HEK293 (cell line): Measurements from ENCODE around the gene DDX46.
A peak's percentile ranks its signal among the peaks of the same experiment; 100 is the strongest.

Experiments
- BCL11A ChIP-seq: fragments of 450-650 bp; formaldehyde crosslinking; IDR thresholded peaks from 2 replicates; pipeline ENCODE4 v1.5.1; 2016; ENCODE audit warnings: low read depth, missing biosample characterization, missing genetic modification characterization
- ELK4 ChIP-seq: IDR thresholded peaks from 2 replicates; pipeline ENCODE4 v1.6.1; 2011; ENCODE audit warnings: mild to moderate bottlenecking, low read depth, low read length, borderline replicate concordance
- INSM2 ChIP-seq: fragments of 450-650 bp; formaldehyde crosslinking; IDR thresholded peaks from 2 replicates; pipeline ENCODE4 v1.5.1; 2016; ENCODE audit warnings: missing biosample characterization, missing genetic modification characterization
- KLF16 ChIP-seq: fragments of 450-650 bp; formaldehyde crosslinking; IDR thresholded peaks from 2 replicates; pipeline ENCODE4 v1.5.1; 2017; ENCODE audit warnings: missing biosample characterization, missing genetic modification characterization
- PRDM1 ChIP-seq: fragments of 450-650 bp; formaldehyde crosslinking; IDR thresholded peaks from 2 replicates; pipeline ENCODE4; 2016; ENCODE audit warnings: missing biosample characterization, missing genetic modification characterization
- SP2 ChIP-seq: fragments of 450-650 bp; formaldehyde crosslinking; IDR thresholded peaks from 2 replicates; pipeline ENCODE4 v1.5.1; 2016; ENCODE audit warnings: missing biosample characterization, missing genetic modification characterization
- SP3 ChIP-seq: fragments of 450-650 bp; formaldehyde crosslinking; IDR thresholded peaks from 2 replicates; pipeline ENCODE4 v1.5.1; 2016; ENCODE audit warnings: missing biosample characterization, missing genetic modification characterization
- SP7 ChIP-seq: fragments of 450-650 bp; formaldehyde crosslinking; IDR thresholded peaks from 2 replicates; pipeline ENCODE4 v1.5.1; 2016; ENCODE audit warnings: missing biosample characterization, missing genetic modification characterization
- ZBTB26 ChIP-seq: fragments of 450-650 bp; formaldehyde crosslinking; optimal IDR thresholded peaks from 2 replicates; pipeline ENCODE3; 2016; ENCODE audit warnings: missing biosample characterization, mild to moderate bottlenecking, missing genetic modification characterization
- ZBTB7A ChIP-seq: fragments of 450-650 bp; formaldehyde crosslinking; IDR thresholded peaks from 2 replicates; pipeline ENCODE4 v1.5.1; 2016; ENCODE audit warnings: low read depth, missing biosample characterization, missing genetic modification characterization
- ZBTB8A ChIP-seq: fragments of 450-650 bp; formaldehyde crosslinking; IDR thresholded peaks from 2 replicates; pipeline ENCODE4 v1.5.1; 2016; ENCODE audit warnings: missing biosample characterization, missing genetic modification characterization
- ZFP3 ChIP-seq: fragments of 450-650 bp; formaldehyde crosslinking; IDR thresholded peaks from 2 replicates; pipeline ENCODE4 v1.5.1; 2016; ENCODE audit warnings: low read depth, missing biosample characterization, missing genetic modification characterization
- ZNF114 ChIP-seq: fragments of 450-650 bp; formaldehyde crosslinking; IDR thresholded peaks from 2 replicates; pipeline ENCODE4 v1.5.0; 2017; ENCODE audit warnings: missing biosample characterization, missing genetic modification characterization
- ZNF121 ChIP-seq: fragments of 450-650 bp; formaldehyde crosslinking; IDR thresholded peaks from 2 replicates; pipeline ENCODE4 v1.5.1; 2016; ENCODE audit warnings: missing biosample characterization, missing genetic modification characterization
- ZNF132 ChIP-seq: fragments of 450-650 bp; formaldehyde crosslinking; IDR thresholded peaks from 2 replicates; pipeline ENCODE4 v1.5.1; 2017; ENCODE audit warnings: missing biosample characterization, missing genetic modification characterization, borderline replicate concordance
- ZNF169 ChIP-seq: fragments of 450-650 bp; formaldehyde crosslinking; IDR thresholded peaks from 2 replicates; pipeline ENCODE4 v1.5.1; 2016; ENCODE audit warnings: missing biosample characterization, missing genetic modification characterization
- ZNF202 ChIP-seq: fragments of 450-650 bp; formaldehyde crosslinking; IDR thresholded peaks from 2 replicates; pipeline ENCODE4 v1.5.1; 2016; ENCODE audit warnings: missing biosample characterization, missing genetic modification characterization, borderline replicate concordance
- ZNF23 ChIP-seq: fragments of 450-650 bp; formaldehyde crosslinking; IDR thresholded peaks from 2 replicates; pipeline ENCODE4 v1.5.1; 2016; ENCODE audit warnings: missing biosample characterization, missing genetic modification characterization, borderline replicate concordance
- ZNF280D ChIP-seq: fragments of 450-650 bp; formaldehyde crosslinking; IDR thresholded peaks from 2 replicates; pipeline ENCODE4 v1.5.1; 2016; ENCODE audit warnings: missing biosample characterization, missing genetic modification characterization
- ZNF311 ChIP-seq: fragments of 450-650 bp; formaldehyde crosslinking; IDR thresholded peaks from 2 replicates; pipeline ENCODE4 v1.5.1; 2017; ENCODE audit warnings: missing biosample characterization, missing genetic modification characterization, borderline replicate concordance
- ZNF335 ChIP-seq: fragments of 450-650 bp; formaldehyde crosslinking; conservative IDR thresholded peaks from 2 replicates; pipeline ENCODE4 v1.5.1; 2016; ENCODE audit warnings: missing biosample characterization, missing genetic modification characterization
- ZNF514 ChIP-seq: fragments of 450-650 bp; formaldehyde crosslinking; IDR thresholded peaks from 2 replicates; pipeline ENCODE4 v1.5.1; 2016; ENCODE audit warnings: missing biosample characterization, missing genetic modification characterization
- ZNF548 ChIP-seq: fragments of 450-650 bp; formaldehyde crosslinking; IDR thresholded peaks from 2 replicates; pipeline ENCODE4 v1.5.1; 2016; ENCODE audit warnings: missing biosample characterization, missing genetic modification characterization
- ZNF571 ChIP-seq: fragments of 450-650 bp; formaldehyde crosslinking; IDR thresholded peaks from 2 replicates; pipeline ENCODE4 v1.5.0; 2017; ENCODE audit warnings: missing biosample characterization, missing genetic modification characterization
- ZNF623 ChIP-seq: fragments of 450-650 bp; formaldehyde crosslinking; IDR thresholded peaks from 2 replicates; pipeline ENCODE4 v1.5.1; 2016; ENCODE audit warnings: missing biosample characterization, missing genetic modification characterization
- ZNF692 ChIP-seq: fragments of 450-650 bp; formaldehyde crosslinking; IDR thresholded peaks from 2 replicates; pipeline ENCODE4 v1.5.1; 2016; ENCODE audit warnings: missing biosample characterization, missing genetic modification characterization
- ZNF777 ChIP-seq: fragments of 450-650 bp; formaldehyde crosslinking; IDR thresholded peaks from 2 replicates; pipeline ENCODE4 v1.5.1; 2017; ENCODE audit warnings: missing biosample characterization, missing genetic modification characterization, borderline replicate concordance
- ZNF792 ChIP-seq: fragments of 450-650 bp; formaldehyde crosslinking; IDR thresholded peaks from 2 replicates; pipeline ENCODE4 v1.5.1; 2016; ENCODE audit warnings: missing biosample characterization, missing genetic modification characterization
- ZSCAN30 ChIP-seq: fragments of 450-650 bp; IDR thresholded peaks from 2 replicates; pipeline ENCODE4 v1.5.1; 2018; ENCODE audit warnings: missing biosample characterization, mild to moderate bottlenecking, missing genetic modification characterization, moderate library complexity
- ZSCAN4 ChIP-seq: fragments of 450-650 bp; formaldehyde crosslinking; IDR thresholded peaks from 2 replicates; pipeline ENCODE4 v1.5.1; 2017; ENCODE audit warnings: missing biosample characterization, missing genetic modification characterization
- ZXDB ChIP-seq: fragments of 450-650 bp; formaldehyde crosslinking; IDR thresholded peaks from 2 replicates; pipeline ENCODE4 v1.5.1; 2016; ENCODE audit warnings: missing biosample characterization, missing genetic modification characterization

Gene DDX46

GRCh38 chr5:134758504-134759341 lies at the start of gene DDX46 (continued):
- TF ChIP-seq ELK4 (no peak), ZFP3 (tag by site-specific recombination) (no peak), ZNF114 (tag by site-specific recombination) (no peak), ZNF132 (tag by site-specific recombination) (no peak), ZXDB (tag by site-specific recombination) (peak; percentile 93), ZBTB8A (peak; percentile 97), ZNF692 (tag by site-specific recombination) (peak; percentile 89), BCL11A (tag by site-specific recombination) (no peak; the same call in 1 of the 2 replicates), ZNF280D (tag by site-specific recombination) (peak; percentile 7; the same call in 1 of the 2 replicates), ZNF202 (tag by site-specific recombination) (no peak), ZNF792 (tag by site-specific recombination) (no peak), ZNF623 (no peak), KLF16 (tag by site-specific recombination) (peak; percentile 76; the same call in 1 of the 2 replicates), ZNF121 (peak; percentile 47; the same call in 1 of the 2 replicates), ZNF571 (no peak), ZNF335 (peak; percentile 90), SP2 (tag by site-specific recombination) (peak; percentile 83), ZNF514 (tag by site-specific recombination) (no peak), ZSCAN4 (tag by site-specific recombination) (no peak), PRDM1 (tag by site-specific recombination) (no peak), ZNF777 (tag by site-specific recombination) (peak; percentile 40; the same call in 1 of the 2 replicates), ZNF169 (tag by site-specific recombination) (no peak), SP3 (tag by site-specific recombination) (peak; percentile 82), ZSCAN30 (tag by site-specific recombination) (peak; percentile 76), ZNF311 (no peak), ZNF23 (no peak), INSM2 (peak; percentile 32; the same call in 1 of the 2 replicates), ZBTB26 (peak; percentile 77), SP7 (tag by site-specific recombination) (peak; percentile 90), ZNF548 (tag by site-specific recombination) (no peak), ZBTB7A (tag by site-specific recombination) (0 out of 2 replicates have a peak, but pooled peaks have one; percentile 66)
